Lower leg skin (tissue), 3 donors: ENCODE data around the gene MYBL2.

Experiments
- CTCF ChIP-seq, 3 donors: fragments of 450-650 bp; IDR thresholded peaks; one replicate each; pipeline ENCODE4 v1.5.1; 2016; ENCODE audit warnings: antibody characterized with exemption in 3 of 3, mild to moderate bottlenecking in 3 of 3, moderate library complexity in 2 of 3
- POLR2A ChIP-seq, 2 donors: fragments of 450-650 bp; IDR thresholded peaks; one replicate each; pipeline ENCODE4 v1.6.1; 2016 to 2017; ENCODE audit warnings: antibody characterized with exemption in 2 of 2, mild to moderate bottlenecking in 1 of 2, moderate library complexity in 1 of 2

- TF ChIP-seq CTCF (IDR thresholded peaks at IDR 0.05): no peak
- no peak for TF ChIP-seq POLR2A (IDR thresholded peaks at IDR 0.05)
These were observed 94.7 kb downstream of the MYBL2 start for GRCh38 chr20:43761386-43762340.
